ENCODE measurements around the gene FBXO28.

GRCh38 chr1:224193319-224193966, 79.5 kb downstream of the FBXO28 start:
- TF ChIP-seq MAX (IDR thresholded peaks at IDR 0.05; ENCODE audit: insufficient read depth, insufficient read length) = no peak
- TF ChIP-seq CTCF (IDR thresholded peaks at IDR 0.05; ENCODE audit: extremely low read depth in 1 of 2, insufficient read depth in 1 of 2, low read depth in 1 of 2, low read length in 2 of 2) = no peak

Measured in endothelial cell of umbilical vein (primary cell).